Suprapubic skin (tissue), 4 donors: ENCODE results near the gene WDR26. TPM values are rescaled to one million over a fixed set of nuclear protein-coding genes. Genes with fewer than 3 reads are reported as not detected.
A peak's percentile ranks its signal among the peaks of the same experiment; 100 is the strongest.

Experiments
- DNase-seq, 2 donors: peaks; one replicate each; pipeline ENCODE4 v3.0.0-alpha.2; 2019; ENCODE audit warnings: low spot score in 2 of 2
- H3K27ac ChIP-seq: fragments of 200-600 bp; sonication (generic); one replicate; pipeline ENCODE4 v1.5.1; 2019
- H3K27me3 ChIP-seq: fragments of 200-600 bp; sonication (generic); one replicate; pipeline ENCODE4 v1.5.1; 2019
- H3K36me3 ChIP-seq: fragments of 200-600 bp; sonication (generic); one replicate; pipeline ENCODE4 v1.5.1; 2019
- H3K4me1 ChIP-seq: fragments of 200-600 bp; sonication (generic); one replicate; pipeline ENCODE4 v1.5.1; 2019
- H3K4me3 ChIP-seq: fragments of 200-600 bp; sonication (generic); one replicate; pipeline ENCODE4 v1.5.1; 2019; ENCODE audit warnings: mild to moderate bottlenecking
- H3K9me3 ChIP-seq: fragments of 200-600 bp; sonication (generic); one replicate; pipeline ENCODE4 v1.5.1; 2019
- CTCF ChIP-seq, 2 donors: fragments of 200-600 bp in 1 of 2; fragments of 450-650 bp in 1 of 2; sonication (generic) in 1 of 2; IDR thresholded peaks; one replicate each; pipeline ENCODE4 v1.5.1; 2016 to 2019; ENCODE audit warnings: antibody characterized with exemption in 2 of 2, mild to moderate bottlenecking in 1 of 2, moderate library complexity in 1 of 2
- EP300 ChIP-seq: sonication (generic); formaldehyde crosslinking; IDR thresholded peaks from one replicate; pipeline ENCODE4 v1.6.1; 2017; ENCODE audit warnings: antibody characterized with exemption
- POLR2A ChIP-seq, 2 donors: fragments of 450-650 bp; IDR thresholded peaks; one replicate each; pipeline ENCODE4 v1.6.1; 2017; ENCODE audit warnings: antibody characterized with exemption in 2 of 2, mild to moderate bottlenecking in 2 of 2, moderate library complexity in 2 of 2
- POLR2AphosphoS5 ChIP-seq, 3 donors: sonication (generic); formaldehyde crosslinking; IDR thresholded peaks; one replicate each; pipeline ENCODE4 v1.6.1; 2017; ENCODE audit warnings: antibody characterized with exemption in 3 of 3
- WGBS: methylation state at CpG from one replicate; pipeline ENCODE4 v1.1.5; 2018; 5-methylcytosine and 5-hydroxymethylcytosine counted together
- total RNA-seq, 4 donors: library from RNA; depleted of rRNA; stranded (reverse); fragments of >200 nt; gene quantifications; one replicate each; pipeline ENCODE4 v1.1.0, GENCODE V29; 2016

WDR26 gene
- total RNA-seq, 4 donors from 2014 or later = 92.4 to 174 (median 111) TPM

- Histone ChIP-seq H3K27ac (no peak overlapping the region), H3K9me3 (no peaks in the 10 kb centered on the region), H3K36me3 (peaks cover 46% of the 10 kb centered on the region), H3K4me3 (no peak overlapping the region), H3K27me3 (no peaks in the 10 kb centered on the region), H3K4me1 (no peaks in the 10 kb centered on the region)
- WGBS = 48% methylated on average over 6 of the region's 6 CpGs
- no peak for TF ChIP-seq EP300
- TF ChIP-seq POLR2AphosphoS5 (IDR thresholded peaks at IDR 0.05) = no peak
- no peak for TF ChIP-seq POLR2A (IDR thresholded peaks at IDR 0.05)
- TF ChIP-seq CTCF (IDR thresholded peaks at IDR 0.05) = no peak
- no peak for DNase-seq
These were observed 47.2 kb downstream of the WDR26 start for GRCh38 chr1:224387302-224387912.

GRCh38 chr1:224383218-224383617 is 51.4 kb downstream of the WDR26 start:
- Histone ChIP-seq H3K4me3 (no peak overlapping the region), H3K36me3 (peaks cover 24% of the 10 kb centered on the region), H3K27me3 (no peaks in the 10 kb centered on the region), H3K9me3 (no peaks in the 10 kb centered on the region), H3K4me1 (no peaks in the 10 kb centered on the region), H3K27ac (no peak overlapping the region)
- DNase-seq = no peak
- 81% methylated on average over 3 of the region's 3 CpGs for WGBS
- TF ChIP-seq POLR2A (IDR thresholded peaks at IDR 0.05) = no peak
- TF ChIP-seq POLR2AphosphoS5 (IDR thresholded peaks at IDR 0.05) = no peak
- TF ChIP-seq CTCF (IDR thresholded peaks at IDR 0.05) = no peak
- no peak for TF ChIP-seq EP300

- no peaks in the 10 kb centered on the region for H3K27me3 ChIP-seq
These were observed 52.6 kb downstream of the WDR26 start for GRCh38 chr1:224381880-224382548.

GRCh38 chr1:224380003-224380402 is 54.6 kb downstream of the WDR26 start:
- DNase-seq = no peak
- Histone ChIP-seq H3K4me1 (peaks cover 7% of the 10 kb centered on the region), H3K27me3 (no peaks in the 10 kb centered on the region), H3K27ac (no peak overlapping the region), H3K9me3 (no peaks in the 10 kb centered on the region), H3K4me3 (no peak overlapping the region), H3K36me3 (peaks cover 42% of the 10 kb centered on the region)
- 55% methylated on average over 4 of the region's 4 CpGs for WGBS
- no peak for TF ChIP-seq CTCF (IDR thresholded peaks at IDR 0.05)
- no peak for TF ChIP-seq POLR2A (IDR thresholded peaks at IDR 0.05)
- TF ChIP-seq POLR2AphosphoS5 (IDR thresholded peaks at IDR 0.05) = no peak
- TF ChIP-seq EP300 = no peak

More at GRCh38 chr1:224381880-224382548, 52.6 kb downstream of the WDR26 start:
- Histone ChIP-seq H3K36me3 (peaks cover 25% of the 10 kb centered on the region), H3K9me3 (no peaks in the 10 kb centered on the region), H3K4me3 (no peak overlapping the region), H3K4me1 (peaks cover 3% of the 10 kb centered on the region), H3K27ac (no peak overlapping the region)
- DNase-seq = no peak
- 87% methylated on average over 4 of the region's 4 CpGs for WGBS
- TF ChIP-seq POLR2A (IDR thresholded peaks at IDR 0.05) (no peak), EP300 (no peak), CTCF (IDR thresholded peaks at IDR 0.05) (no peak), POLR2AphosphoS5 (IDR thresholded peaks at IDR 0.05) (no peak)

GRCh38 chr1:224378855-224379631 is 55.6 kb downstream of the WDR26 start:
- TF ChIP-seq CTCF (IDR thresholded peaks at IDR 0.05) = no peak
- TF ChIP-seq EP300 = no peak
- no peak for TF ChIP-seq POLR2A (IDR thresholded peaks at IDR 0.05)
- no peak for TF ChIP-seq POLR2AphosphoS5 (IDR thresholded peaks at IDR 0.05)
- H3K36me3 ChIP-seq = peaks cover 51% of the 10 kb centered on the region
- no peaks in the 10 kb centered on the region for H3K9me3 ChIP-seq
- no peaks in the 10 kb centered on the region for H3K27me3 ChIP-seq
- H3K4me3 ChIP-seq = no peak overlapping the region
- 88% methylated on average over 7 of the region's 7 CpGs for WGBS
- DNase-seq = no peak
- H3K27ac ChIP-seq = peak overlapping the region; percentile 24
- H3K4me1 ChIP-seq = peaks cover 7% of the 10 kb centered on the region
